Kidney (tissue), 14 donors: ENCODE results near the gene USP3. TPM values are rescaled to one million over a fixed set of nuclear protein-coding genes. Genes with fewer than 3 reads are reported as not detected.

ENCODE experiments used
- DNase-seq, 5 donors: peaks; one replicate each; pipeline ENCODE4 v3.0.0-alpha.2; 2013 to 2020
- FAIRE-seq: peaks from 2 replicates; lab custom pipeline; 2012; peaks lifted over from hg19 to GRCh38; lab: Jason Lieb, UNC
- H3K27ac ChIP-seq, 2 donors: one replicate each; pipeline ENCODE4 v1.7.0; 2013; ENCODE audit warnings: low read depth in 2 of 2, low read length in 2 of 2, inconsistent platforms in 1 of 2
- H3K27me3 ChIP-seq: one replicate; pipeline ENCODE4 v1.7.1; 2013; ENCODE audit warnings: low read length, inconsistent platforms; ENCODE audit not compliant: control insufficient read depth, insufficient read depth
- H3K36me3 ChIP-seq, 3 donors: one replicate each; pipeline versions ENCODE4 v1.7.0 to v1.7.1; 2013; ENCODE audit warnings: low read length in 3 of 3, control low read depth in 1 of 3, inconsistent platforms in 1 of 3; ENCODE audit not compliant: insufficient read depth in 3 of 3, control insufficient read depth in 2 of 3
- H3K4me1 ChIP-seq, 3 donors: one replicate each; pipeline versions ENCODE4 v1.7.0 to v1.7.1; 2013; ENCODE audit warnings: low read length in 3 of 3, inconsistent platforms in 1 of 3, low read depth in 1 of 3; ENCODE audit not compliant: control insufficient read depth in 2 of 3, insufficient read depth in 2 of 3
- H3K4me3 ChIP-seq, 3 donors: one replicate each; pipeline versions ENCODE4 v1.7.0 to v1.8.1; 2013; ENCODE audit warnings: low read length in 3 of 3, control low read depth in 1 of 3, inconsistent platforms in 1 of 3
- H3K9ac ChIP-seq, 3 donors: one replicate each; pipeline versions ENCODE4 v1.7.0 to v1.7.1; 2013; ENCODE audit warnings: low read length in 3 of 3, control low read depth in 1 of 3, inconsistent platforms in 1 of 3
- H3K9me3 ChIP-seq, 3 donors: one replicate each; pipeline versions ENCODE4 v1.7.0 to v1.7.1; 2013; ENCODE audit warnings: low read length in 3 of 3, control low read depth in 1 of 3, inconsistent platforms in 1 of 3; ENCODE audit not compliant: control insufficient read depth in 2 of 3, insufficient read depth in 1 of 3
- intact Hi-C: fragments of 100-400 bp; cut with DNase I; formaldehyde crosslinking; loops from one replicate; pipeline ENCODE4 v1.11.1; 2022
- polyA plus RNA-seq: library from polyadenylated mRNA; stranded (reverse); fragments of 350-450 nt; fragmentation: Illumina TruSeq; extraction: RNeasy Lipid Tissue Mini Kit (QIAGEN cat#74804); gene quantifications from one replicate; pipeline ENCODE4 v1.2.3, GENCODE V29; 2014; ENCODE audit warnings: low read depth, low replicate concordance; ENCODE audit not compliant: insufficient read depth
- total RNA-seq: library from RNA; stranded (reverse); fragmentation: NEBNext Ultra II Directional; extraction: Animal tissue kit (Norgen Biotek cat#: 25700); gene quantifications from one replicate; pipeline ENCODE4 v1.2.1, GENCODE V29; 2021
- TF ChIP-seq, protein P1 (sequence below): IDR thresholded peaks from 3 replicates; pipeline ENCODE4 v1.5.1; 2012; ENCODE audit warnings: mild to moderate bottlenecking, moderate library complexity, borderline replicate concordance; ENCODE audit not compliant: insufficient read depth; ENCODE audit errors: extremely low read depth
- donor health status: control.
- donor health status: control.
- donor health status: control.
- donor health status: control.
- donor health status: control.
- donor health status: DM: yes; HTN: yes; CAD: no.
- donor health status: Normal renal cell carcinoma (clear cell type).

USP3 gene
- total and polyA plus RNA-seq, 2 donors from 2014 or later: 25.2 to 72.5 TPM

DNA sequence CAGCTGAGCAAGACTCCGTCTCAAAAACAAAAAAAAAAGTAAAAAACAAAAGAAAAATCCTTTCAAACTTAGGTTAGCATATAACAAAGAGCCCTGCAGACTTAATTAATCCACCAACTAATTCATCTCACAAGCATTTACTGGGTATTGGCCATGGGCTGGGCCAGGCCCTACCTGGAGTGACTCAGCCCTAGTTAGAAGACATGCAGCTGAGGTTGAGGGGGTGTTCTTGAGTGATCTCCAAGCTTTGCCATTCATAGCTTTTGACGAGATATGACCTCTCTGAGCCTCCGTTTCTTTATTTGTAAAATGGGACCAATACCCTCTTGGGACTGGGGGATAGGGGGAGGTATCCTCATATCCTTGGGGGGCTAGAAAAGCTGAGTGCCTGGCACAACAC is 100.6 kb downstream of the USP3 start:
- DNase-seq (no peak), FAIRE-seq (no peak)
- Histone ChIP-seq H3K9ac (no peak overlapping the region), H3K4me3 (no peak overlapping the region), H3K9me3 (no peaks in the 10 kb centered on the region), H3K27ac (no peak overlapping the region), H3K27me3 (no peaks in the 10 kb centered on the region), H3K4me1 (peaks cover 0 to 15% (median 13%) of the 10 kb centered on the region in 3 donors), H3K36me3 (peaks cover 5 to 19% (median 9%) of the 10 kb centered on the region in 3 donors)
- TF ChIP-seq, protein P1, sequence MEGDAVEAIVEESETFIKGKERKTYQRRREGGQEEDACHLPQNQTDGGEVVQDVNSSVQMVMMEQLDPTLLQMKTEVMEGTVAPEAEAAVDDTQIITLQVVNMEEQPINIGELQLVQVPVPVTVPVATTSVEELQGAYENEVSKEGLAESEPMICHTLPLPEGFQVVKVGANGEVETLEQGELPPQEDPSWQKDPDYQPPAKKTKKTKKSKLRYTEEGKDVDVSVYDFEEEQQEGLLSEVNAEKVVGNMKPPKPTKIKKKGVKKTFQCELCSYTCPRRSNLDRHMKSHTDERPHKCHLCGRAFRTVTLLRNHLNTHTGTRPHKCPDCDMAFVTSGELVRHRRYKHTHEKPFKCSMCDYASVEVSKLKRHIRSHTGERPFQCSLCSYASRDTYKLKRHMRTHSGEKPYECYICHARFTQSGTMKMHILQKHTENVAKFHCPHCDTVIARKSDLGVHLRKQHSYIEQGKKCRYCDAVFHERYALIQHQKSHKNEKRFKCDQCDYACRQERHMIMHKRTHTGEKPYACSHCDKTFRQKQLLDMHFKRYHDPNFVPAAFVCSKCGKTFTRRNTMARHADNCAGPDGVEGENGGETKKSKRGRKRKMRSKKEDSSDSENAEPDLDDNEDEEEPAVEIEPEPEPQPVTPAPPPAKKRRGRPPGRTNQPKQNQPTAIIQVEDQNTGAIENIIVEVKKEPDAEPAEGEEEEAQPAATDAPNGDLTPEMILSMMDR: no peak
- intact Hi-C loops: no loop called here

DNA sequence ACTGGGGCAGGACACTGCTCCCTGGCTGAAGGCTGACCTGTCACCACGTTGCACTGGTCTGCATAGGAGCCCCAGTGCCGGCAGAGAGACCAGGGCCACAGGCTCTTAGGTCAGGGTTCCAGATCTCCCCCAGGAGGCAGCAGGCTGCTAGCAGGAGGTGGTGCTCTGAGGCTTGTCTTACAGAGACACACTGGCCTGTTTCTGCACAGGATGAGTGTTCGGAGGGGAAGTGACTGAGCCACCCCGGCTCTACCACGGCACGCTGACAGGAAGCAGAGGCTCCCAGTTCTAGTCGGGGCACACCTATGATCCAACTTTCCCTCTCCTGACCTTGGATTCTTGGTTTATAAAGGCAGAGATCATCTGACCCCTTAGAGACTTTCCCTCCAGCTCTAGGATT is 101.4 kb downstream of the USP3 start:
- intact Hi-C loops: no loop called here
- no peak overlapping the region for H3K9ac ChIP-seq
- peaks cover 5 to 19% (median 9%) of the 10 kb centered on the region in 3 donors for H3K36me3 ChIP-seq
- TF ChIP-seq, protein P1: no peak
- DNase-seq: no peak
- no peaks in the 10 kb centered on the region for H3K9me3 ChIP-seq
- no peak overlapping the region for H3K27ac ChIP-seq
- H3K4me1 ChIP-seq: peaks cover 3 to 21% (median 17%) of the 10 kb centered on the region in 3 donors
- no peak for FAIRE-seq
- no peaks in the 10 kb centered on the region for H3K27me3 ChIP-seq
- H3K4me3 ChIP-seq: no peak overlapping the region

DNA sequence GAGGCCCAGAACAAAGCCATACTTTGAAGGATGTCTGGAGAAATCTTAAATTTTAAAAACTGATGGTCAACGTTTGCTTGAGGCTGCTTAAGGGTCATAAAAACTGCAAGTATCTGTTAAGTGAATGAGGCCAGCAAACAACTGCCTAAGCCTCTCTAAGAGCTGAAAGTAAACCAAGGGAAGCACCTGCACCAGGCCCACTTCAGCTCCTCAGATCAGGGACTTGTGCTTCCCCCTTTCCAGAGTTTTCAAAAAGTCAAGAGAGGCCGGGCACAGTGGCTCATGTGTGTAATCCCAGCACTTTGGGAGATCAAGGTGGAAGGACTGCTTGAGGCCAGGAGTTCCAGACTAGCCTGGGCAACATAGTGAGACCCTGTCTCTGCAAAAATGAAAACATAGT is 101.9 kb downstream of the USP3 start:
- intact Hi-C loops: no loop called here
- DNase-seq (no peak), FAIRE-seq (no peak)
- peaks cover 7 to 26% (median 22%) of the 10 kb centered on the region in 3 donors for H3K4me1 ChIP-seq
- H3K9me3 ChIP-seq: no peaks in the 10 kb centered on the region
- peaks cover 5 to 19% (median 9%) of the 10 kb centered on the region in 3 donors for H3K36me3 ChIP-seq
- no peak overlapping the region for H3K27ac ChIP-seq
- H3K27me3 ChIP-seq: no peaks in the 10 kb centered on the region
- TF ChIP-seq, protein P1: no peak
- no peak overlapping the region for H3K4me3 ChIP-seq
- H3K9ac ChIP-seq: no peak overlapping the region

DNA sequence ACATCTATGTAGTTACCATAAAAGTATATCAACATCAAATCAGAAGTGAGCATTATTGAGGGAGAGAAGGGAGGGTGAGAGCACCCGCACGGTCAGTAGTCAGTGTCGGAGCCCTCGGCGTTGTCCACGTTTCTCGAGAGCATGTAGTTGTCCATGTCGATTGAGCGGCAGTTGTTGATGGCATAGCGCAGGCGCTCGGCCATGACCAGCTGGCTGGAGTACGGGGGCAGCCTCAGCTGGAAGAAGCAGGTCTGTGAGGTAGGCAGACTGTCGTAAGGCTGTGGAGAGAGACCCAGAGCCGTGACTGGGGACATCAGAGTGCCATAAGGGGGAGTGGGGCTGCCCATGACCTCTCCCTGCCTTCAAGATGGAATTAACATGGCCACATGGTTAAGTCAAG is 104.6 kb downstream of the USP3 start:
- no peak for FAIRE-seq
- DNase-seq: no peak
- Histone ChIP-seq H3K27ac (no peak overlapping the region), H3K4me3 (no peak overlapping the region), H3K9me3 (no peaks in the 10 kb centered on the region), H3K9ac (no peak overlapping the region), H3K36me3 (peaks cover 6 to 19% (median 15%) of the 10 kb centered on the region in 3 donors), H3K4me1 (peaks cover 7 to 33% (median 30%) of the 10 kb centered on the region in 3 donors), H3K27me3 (no peaks in the 10 kb centered on the region)
- intact Hi-C loops: no loop called here
- TF ChIP-seq, protein P1: no peak
